ENCODE results near the gene SAMHD1. TPM values are rescaled to one million over a fixed set of nuclear protein-coding genes. Genes with fewer than 3 reads are reported as not detected.

Gene SAMHD1
- total and polyA plus RNA-seq, 2 of the 13 experiments (the other 11 are each of a cell fraction or from before 2014, with no cell fraction given) = 16.9 to 43.5 TPM

DNA sequence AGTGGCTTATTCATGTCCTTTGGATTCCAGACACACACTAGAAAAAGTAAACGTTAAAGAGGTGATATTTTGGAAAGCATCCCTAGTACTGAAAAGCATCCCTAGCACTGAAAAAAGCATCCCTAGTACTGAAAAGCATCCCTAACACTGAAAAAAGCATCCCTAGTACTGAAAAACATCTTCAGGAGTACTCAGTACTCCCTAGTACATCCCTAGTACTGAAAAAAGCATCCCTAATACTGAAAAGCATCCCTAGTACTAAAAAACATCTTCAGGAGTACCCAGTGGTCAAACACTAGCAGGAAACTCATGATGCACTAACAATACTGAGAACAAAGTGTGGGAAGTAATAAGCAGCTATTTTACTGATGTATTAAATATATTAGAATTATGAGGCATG, 45.6 kb upstream of the SAMHD1 start:
- H3K4me3 ChIP-seq (replicated peaks in 1 of 3; ENCODE audit: insufficient read depth in 1 of 3, low read depth in 2 of 3, low read length in 3 of 3) = no peak overlapping the region
- in situ Hi-C loops (cut with HindIII; ENCODE audit: extremely low pct_ligation_motif_present, low pct_unique_long_range_greater_than_20kb) (no loop called here), intact Hi-C loops (cut with micrococcal nuclease; ENCODE audit: unreplicated experiment) (no loop called here)
- TF ChIP-seq RARA (CRISPR knock-in tag; IDR thresholded peaks at IDR 0.05) (no peak), PATZ1 (CRISPR knock-in tag; IDR thresholded peaks at IDR 0.05) (no peak), ZC3H13 (CRISPR knock-in tag; IDR thresholded peaks at IDR 0.05) (no peak), RFXANK (CRISPR knock-in tag; IDR thresholded peaks at IDR 0.05) (no peak), FOXK1 (CRISPR knock-in tag; IDR thresholded peaks at IDR 0.05; ENCODE audit: borderline replicate concordance, low read depth) (no peak), ZZZ3 (CRISPR knock-in tag; IDR thresholded peaks at IDR 0.05; ENCODE audit: borderline replicate concordance) (no peak), ZNF275 (CRISPR knock-in tag; IDR thresholded peaks at IDR 0.05; ENCODE audit: borderline replicate concordance) (no peak), BRF2 (CRISPR knock-in tag; IDR thresholded peaks at IDR 0.05) (no peak), PRPF4 (IDR thresholded peaks at IDR 0.05; ENCODE audit: low read depth, low read length, poor library complexity, severe bottlenecking) (no peak), PHF8 (CRISPR knock-in tag; IDR thresholded peaks at IDR 0.05) (no peak), HOXA7 (CRISPR knock-in tag; IDR thresholded peaks at IDR 0.05) (no peak), RNF2 (conservative IDR thresholded peaks at IDR 0.05; ENCODE audit: low read depth) (no peak), ZIK1 (CRISPR knock-in tag; IDR thresholded peaks at IDR 0.05; ENCODE audit: borderline replicate concordance, low read depth) (no peak)
- TF ChIP-seq, protein P1, sequence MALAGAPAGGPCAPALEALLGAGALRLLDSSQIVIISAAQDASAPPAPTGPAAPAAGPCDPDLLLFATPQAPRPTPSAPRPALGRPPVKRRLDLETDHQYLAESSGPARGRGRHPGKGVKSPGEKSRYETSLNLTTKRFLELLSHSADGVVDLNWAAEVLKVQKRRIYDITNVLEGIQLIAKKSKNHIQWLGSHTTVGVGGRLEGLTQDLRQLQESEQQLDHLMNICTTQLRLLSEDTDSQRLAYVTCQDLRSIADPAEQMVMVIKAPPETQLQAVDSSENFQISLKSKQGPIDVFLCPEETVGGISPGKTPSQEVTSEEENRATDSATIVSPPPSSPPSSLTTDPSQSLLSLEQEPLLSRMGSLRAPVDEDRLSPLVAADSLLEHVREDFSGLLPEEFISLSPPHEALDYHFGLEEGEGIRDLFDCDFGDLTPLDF (CRISPR knock-in tag; IDR thresholded peaks at IDR 0.05) = no peak
- TF ChIP-seq, protein P2, sequence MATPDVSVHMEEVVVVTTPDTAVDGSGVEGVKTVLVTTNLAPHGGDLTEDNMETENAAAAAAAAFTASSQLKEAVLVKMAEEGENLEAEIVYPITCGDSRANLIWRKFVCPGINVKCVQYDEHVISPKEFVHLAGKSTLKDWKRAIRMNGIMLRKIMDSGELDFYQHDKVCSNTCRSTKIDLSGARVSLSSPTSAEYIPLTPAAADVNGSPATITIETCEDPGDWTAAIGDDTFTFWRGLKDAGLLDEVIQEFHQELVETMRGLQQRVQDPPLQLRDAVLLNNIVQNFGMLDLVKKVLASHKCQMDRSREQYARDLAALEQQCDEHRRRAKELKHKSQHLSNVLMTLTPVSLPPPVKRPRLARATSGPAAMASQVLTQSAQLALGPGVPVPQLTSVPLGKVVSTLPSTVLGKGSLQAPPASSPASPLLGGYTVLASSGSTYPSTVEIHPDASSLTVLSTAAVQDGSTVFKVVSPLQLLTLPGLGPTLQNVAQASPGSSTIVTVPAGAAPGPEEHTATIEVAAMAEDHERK (CRISPR knock-in tag; IDR thresholded peaks at IDR 0.05; ENCODE audit: low read depth) = no peak
- ATAC-seq (no peak), FAIRE-seq (no peak), DNase-seq (ENCODE audit: low spot score) (no peak)
- no peaks in the 10 kb centered on the region for H3K27me3 ChIP-seq (ENCODE audit: control insufficient read depth in 1 of 2, insufficient read depth in 2 of 2, low read length in 2 of 2)
- no peaks in the 10 kb centered on the region for H4K20me1 ChIP-seq (ENCODE audit: insufficient read depth, low read length)
- no peak overlapping the region for H3K27ac ChIP-seq (ENCODE audit: extremely low read length, insufficient read depth, low read length)
- H3K36me3 ChIP-seq (replicated peaks in 1 of 2; ENCODE audit: control insufficient read depth in 1 of 2, insufficient read depth in 2 of 2, low read length in 2 of 2) = peaks cover 8 to 13% of the 10 kb centered on the region in 2 experiments; a peak in 4 of 5 replicates
- peaks cover 6% of the 10 kb centered on the region; the same call in 1 of the 2 replicates for H3K9me3 ChIP-seq (ENCODE audit: low read length)
- no TSS peak for BruUV-seq (replicated peaks)
- ChIA-PET CTCF (ENCODE audit: low intra/inter-chr PET ratio, low total read pairs) (no interaction called here), POLR2A (no interaction called here)
- H3K4me2 ChIP-seq (ENCODE audit: low read depth, low read length) = no peak overlapping the region
- H3K9ac ChIP-seq (ENCODE audit: insufficient read depth, low read depth, low read length) = no peak overlapping the region
- no peak overlapping the region for H2AFZ ChIP-seq (ENCODE audit: low read length)
- H3K4me1 ChIP-seq (ENCODE audit: insufficient read depth, low read length) = peaks cover 5% of the 10 kb centered on the region
- 83% methylated on average over 1 of the region's 1 CpG for WGBS (ENCODE audit: low lambda C conversion rate)
- H3K79me2 ChIP-seq (ENCODE audit: insufficient read depth, low read length) = no peaks in the 10 kb centered on the region
